Neuronal stem cell (in vitro differentiated cells): ENCODE measurements around the gene SGK2.

Experiments used
- DNase-seq: peaks from one replicate; pipeline ENCODE4 v3.0.0-alpha.2; 2013; ENCODE audit warnings: low spot score
- H2AFZ ChIP-seq: one replicate; pipeline ENCODE4 v1.6.1; 2013; ENCODE audit warnings: mild to moderate bottlenecking, low read length, inconsistent platforms
- H2AK5ac ChIP-seq: 2 replicates; pipeline ENCODE4 v1.6.1; 2013; ENCODE audit warnings: low read depth, mild to moderate bottlenecking, inconsistent platforms, low read length, moderate library complexity, mixed read lengths
- H2BK120ac ChIP-seq: 2 replicates; pipeline ENCODE4 v1.6.1; 2013; ENCODE audit warnings: low read depth, mild to moderate bottlenecking, inconsistent platforms, low read length, moderate library complexity, mixed read lengths
- H2BK12ac ChIP-seq: one replicate; pipeline ENCODE4 v1.6.1; 2013; ENCODE audit warnings: low read length, inconsistent platforms
- H2BK15ac ChIP-seq: 2 replicates; pipeline ENCODE4 v1.6.1; 2013; ENCODE audit warnings: mild to moderate bottlenecking, low read length, inconsistent platforms, mixed read lengths
- H2BK5ac ChIP-seq: one replicate; pipeline ENCODE4 v1.6.1; 2013; ENCODE audit warnings: inconsistent platforms, mild to moderate bottlenecking, low read length, moderate library complexity
- H3K14ac ChIP-seq: one replicate; pipeline ENCODE4 v1.6.1; 2013; ENCODE audit warnings: low read length, inconsistent platforms
- H3K18ac ChIP-seq: 2 replicates; pipeline ENCODE4 v1.6.1; 2013; ENCODE audit warnings: low read length, inconsistent platforms
- H3K23ac ChIP-seq: 2 replicates; pipeline ENCODE4 v1.6.1; 2013; ENCODE audit warnings: low read depth, mild to moderate bottlenecking, mixed read lengths, low read length, inconsistent platforms; ENCODE audit not compliant: poor library complexity
- H3K27ac ChIP-seq: replicated peaks from 3 replicates; pipeline ENCODE4 v1.5.1; 2013; ENCODE audit warnings: low read length, inconsistent platforms
- H3K27me3 ChIP-seq, 3 experiments: 2 replicates each; pipeline ENCODE4 v1.6.1; 2013; ENCODE audit warnings: low read length in 3 of 3, mild to moderate bottlenecking in 2 of 3, inconsistent platforms in 1 of 3, low read depth in 1 of 3, mixed read lengths in 1 of 3, moderate library complexity in 1 of 3; ENCODE audit not compliant: control insufficient read depth in 3 of 3, insufficient read depth in 3 of 3
- H3K36me3 ChIP-seq, 2 donors: replicated peaks in 1 of 2; 2 replicates each; pipeline ENCODE4 v1.6.1; 2013; ENCODE audit warnings: low read length in 2 of 2; ENCODE audit not compliant: control insufficient read depth in 2 of 2, insufficient read depth in 2 of 2
- H3K4ac ChIP-seq: 2 replicates; pipeline ENCODE4 v1.6.1; 2013; ENCODE audit warnings: inconsistent platforms, mild to moderate bottlenecking, low read length, moderate library complexity
- H3K4me1 ChIP-seq, 2 donors: 1 replicate in 1 of 2; 2 replicates in 1 of 2; pipeline ENCODE4 v1.6.1; 2013; ENCODE audit warnings: low read length in 2 of 2, low read depth in 1 of 2; ENCODE audit not compliant: control insufficient read depth in 2 of 2, insufficient read depth in 1 of 2
- H3K4me2 ChIP-seq: one replicate; pipeline ENCODE4 v1.6.1; 2013; ENCODE audit warnings: mild to moderate bottlenecking, low read length, inconsistent platforms; ENCODE audit not compliant: insufficient read depth, poor library complexity, severe bottlenecking
- H3K4me3 ChIP-seq, 2 donors: 2 replicates each; pipeline ENCODE4 v1.5.1; 2013; ENCODE audit warnings: low read length in 2 of 2, mild to moderate bottlenecking in 2 of 2, inconsistent platforms in 1 of 2, moderate library complexity in 1 of 2
- H3K79me1 ChIP-seq: one replicate; pipeline ENCODE4 v1.6.1; 2013; ENCODE audit warnings: low read depth, mild to moderate bottlenecking, inconsistent platforms, low read length, moderate library complexity
- H3K9ac ChIP-seq: one replicate; pipeline ENCODE4 v1.6.1; 2013; ENCODE audit warnings: mild to moderate bottlenecking, low read depth, low read length, inconsistent platforms; ENCODE audit not compliant: poor library complexity
- H3K9me3 ChIP-seq, 2 donors: replicated peaks in 1 of 2; 2 replicates each; pipeline versions ENCODE3 to v1.6.1; 2013; ENCODE audit warnings: low read length in 2 of 2, mild to moderate bottlenecking in 2 of 2, inconsistent platforms in 1 of 2, low read depth in 1 of 2, mixed read lengths in 1 of 2, moderate library complexity in 1 of 2; ENCODE audit not compliant: control insufficient read depth in 2 of 2, insufficient read depth in 1 of 2
- H4K8ac ChIP-seq: one replicate; pipeline ENCODE4 v1.6.1; 2013; ENCODE audit warnings: low read depth, mild to moderate bottlenecking, inconsistent platforms, low read length, moderate library complexity
- H4K91ac ChIP-seq: one replicate; pipeline ENCODE4 v1.6.1; 2013; ENCODE audit warnings: low read length, low read depth, mild to moderate bottlenecking, inconsistent platforms; ENCODE audit not compliant: poor library complexity
- WGBS, 2 donors: extraction: QIAGEN DNeasy Blood & Tissue Kit; methylation state at CpG; one replicate each; pipeline ENCODE4 v1.1.7; 2013; ENCODE audit warnings: missing lambda C conversion rate in 2 of 2, mixed read lengths in 1 of 2; ENCODE audit not compliant: insufficient read length in 2 of 2, insufficient replicate concordance in 1 of 2; ENCODE audit errors: extremely low coverage in 2 of 2; 5-methylcytosine and 5-hydroxymethylcytosine counted together

Gene SGK2

GRCh38 chr20:43567477-43567876, 8.7 kb downstream of the SGK2 start:
- H3K4ac ChIP-seq: no peak overlapping the region
- H4K8ac ChIP-seq: no peak overlapping the region
- no peak overlapping the region for H3K4me3 ChIP-seq
- no peaks in the 10 kb centered on the region for H3K36me3 ChIP-seq
- H3K4me1 ChIP-seq: no peaks in the 10 kb centered on the region
- H3K9me3 ChIP-seq: no peaks in the 10 kb centered on the region
- H2BK15ac ChIP-seq: no peak overlapping the region
- H3K27me3 ChIP-seq: peaks cover 0 to 3% (median 0%) of the 10 kb centered on the region in 3 experiments
- H3K23ac ChIP-seq: no peak overlapping the region
- no peak overlapping the region for H2BK5ac ChIP-seq
- H3K79me1 ChIP-seq: no peaks in the 10 kb centered on the region
- no peak for DNase-seq
- H3K4me2 ChIP-seq: no peak overlapping the region
- no peak overlapping the region for H3K9ac ChIP-seq
- no peak overlapping the region for H2AFZ ChIP-seq
- no peak overlapping the region for H3K14ac ChIP-seq
- no peak overlapping the region for H2BK12ac ChIP-seq
- H3K27ac ChIP-seq: no peak overlapping the region
- H4K91ac ChIP-seq: no peak overlapping the region
- H2AK5ac ChIP-seq: no peak overlapping the region
- WGBS, 2 donors: no CpG with 5 or more reads among the region's 9 CpGs
- H3K18ac ChIP-seq: no peak overlapping the region
- H2BK120ac ChIP-seq: no peak overlapping the region

- H3K23ac ChIP-seq: no peak overlapping the region
- no peak overlapping the region for H3K4ac ChIP-seq
- H3K79me1 ChIP-seq: no peaks in the 10 kb centered on the region
- no peak overlapping the region for H4K91ac ChIP-seq
- no peak overlapping the region for H2BK12ac ChIP-seq
- no peak overlapping the region for H3K9ac ChIP-seq
- H3K36me3 ChIP-seq: no peaks in the 10 kb centered on the region
- no peaks in the 10 kb centered on the region for H3K9me3 ChIP-seq
- no peak overlapping the region for H3K27ac ChIP-seq
- no peak overlapping the region for H2BK120ac ChIP-seq
- no peak overlapping the region for H4K8ac ChIP-seq
- H3K4me2 ChIP-seq: no peak overlapping the region
- H2AFZ ChIP-seq: no peak overlapping the region
- H3K18ac ChIP-seq: no peak overlapping the region
- peaks cover 0 to 3% (median 0%) of the 10 kb centered on the region in 3 experiments for H3K27me3 ChIP-seq
- no peak overlapping the region for H2BK15ac ChIP-seq
- no peak overlapping the region for H3K14ac ChIP-seq
- H3K4me3 ChIP-seq: no peak overlapping the region
- DNase-seq: no peak
- no peak overlapping the region for H2AK5ac ChIP-seq
- no peaks in the 10 kb centered on the region for H3K4me1 ChIP-seq
- no peak overlapping the region for H2BK5ac ChIP-seq
- no CpG with 5 or more reads among the region's 4 CpGs for WGBS, 2 donors
Observed at GRCh38 chr20:43568706-43569105, 9.9 kb downstream of the SGK2 start.

GRCh38 chr20:43569282-43569681, 10.5 kb downstream of the SGK2 start:
- no peak overlapping the region for H3K4me3 ChIP-seq
- no peak overlapping the region for H3K4ac ChIP-seq
- no peak overlapping the region for H2BK5ac ChIP-seq
- H4K91ac ChIP-seq: no peak overlapping the region
- no peaks in the 10 kb centered on the region for H3K36me3 ChIP-seq
- H3K4me1 ChIP-seq: no peaks in the 10 kb centered on the region
- H4K8ac ChIP-seq: no peak overlapping the region
- no peak overlapping the region for H2BK12ac ChIP-seq
- no peak overlapping the region for H2BK15ac ChIP-seq
- H2AK5ac ChIP-seq: no peak overlapping the region
- DNase-seq: no peak
- H3K23ac ChIP-seq: no peak overlapping the region
- WGBS, 2 donors: no CpG with 5 or more reads among the region's 10 CpGs
- peaks cover 0 to 3% (median 0%) of the 10 kb centered on the region in 3 experiments for H3K27me3 ChIP-seq
- no peak overlapping the region for H2BK120ac ChIP-seq
- H3K9me3 ChIP-seq: no peaks in the 10 kb centered on the region
- H3K4me2 ChIP-seq: no peak overlapping the region
- no peaks in the 10 kb centered on the region for H3K79me1 ChIP-seq
- no peak overlapping the region for H2AFZ ChIP-seq
- no peak overlapping the region for H3K18ac ChIP-seq
- H3K14ac ChIP-seq: no peak overlapping the region
- H3K9ac ChIP-seq: no peak overlapping the region
- H3K27ac ChIP-seq: no peak overlapping the region

GRCh38 chr20:43570496-43570895, 11.7 kb downstream of the SGK2 start:
- Histone ChIP-seq H3K79me1 (no peaks in the 10 kb centered on the region), H3K4me1 (no peaks in the 10 kb centered on the region), H2BK12ac (no peak overlapping the region), H2AK5ac (no peak overlapping the region), H3K14ac (no peak overlapping the region), H3K27ac (no peak overlapping the region), H2BK5ac (no peak overlapping the region), H3K27me3 (peaks cover 0 to 3% (median 0%) of the 10 kb centered on the region in 3 experiments), H3K4ac (no peak overlapping the region), H4K91ac (no peak overlapping the region), H4K8ac (no peak overlapping the region), H3K36me3 (no peaks in the 10 kb centered on the region), H2AFZ (no peak overlapping the region), H3K23ac (peak overlapping the region; percentile 61), H3K18ac (no peak overlapping the region), H3K4me2 (no peak overlapping the region), H3K9ac (no peak overlapping the region), H3K9me3 (no peaks in the 10 kb centered on the region), H2BK120ac (no peak overlapping the region), H2BK15ac (no peak overlapping the region), H3K4me3 (no peak overlapping the region)
- WGBS, 2 donors: no CpG with 5 or more reads among the region's 10 CpGs
- DNase-seq: no peak
